Right lobe of liver (tissue), 6 donors: ENCODE measurements around the gene BUB1. TPM values are rescaled to one million over a fixed set of nuclear protein-coding genes. Genes with fewer than 3 reads are reported as not detected.
"Not testable (repeated sequence)": the region's sequence is repeated elsewhere in the genome, so short reads cannot be mapped to it uniquely, and the experiment has no call there.

Experiments
- ATAC-seq, 4 donors: fragments of 200-7000 bp; cut with Tn5 transposase; one replicate each; pipeline ENCODE4 v1.9.1; 2020; ENCODE audit warnings: mild to moderate bottlenecking in 4 of 4, moderate library complexity in 4 of 4
- DNase-seq, 3 donors: peaks; one replicate each; pipeline ENCODE4 v3.0.0-alpha.2; 2020
- H3K27ac ChIP-seq, 3 donors: fragments of 200-600 bp; one replicate each; pipeline ENCODE4 v1.8.0; 2022
- H3K27me3 ChIP-seq, 2 donors: fragments of 200-600 bp; one replicate each; pipeline ENCODE4 v1.8.0; 2022
- H3K36me3 ChIP-seq, 4 donors: fragments of 200-600 bp; sonication (generic) in 1 of 4; one replicate each; pipeline versions ENCODE4 v1.5.1 to v1.8.0; 2017 to 2022; ENCODE audit warnings: control low read depth in 1 of 4
- H3K4me1 ChIP-seq, 4 donors: fragments of 200-600 bp; sonication (generic) in 1 of 4; one replicate each; pipeline versions ENCODE4 v1.5.1 to v1.8.0; 2017 to 2022; ENCODE audit warnings: control low read depth in 1 of 4
- H3K4me3 ChIP-seq, 3 donors: fragments of 200-600 bp; one replicate each; pipeline ENCODE4 v1.8.0; 2022
- H3K9me3 ChIP-seq, 4 donors: fragments of 200-600 bp; sonication (generic) in 1 of 4; one replicate each; pipeline versions ENCODE4 v1.5.1 to v1.8.0; 2017 to 2022; ENCODE audit warnings: control low read depth in 1 of 4
- POLR2A ChIP-seq: fragments of 450-650 bp; IDR thresholded peaks from one replicate; pipeline ENCODE4 v1.6.1; 2017; ENCODE audit warnings: antibody characterized with exemption, mild to moderate bottlenecking
- WGBS: methylation state at CpG from one replicate; pipeline ENCODE4 v1.1.6; 2018; ENCODE audit warnings: low coverage, low lambda C conversion rate; ENCODE audit not compliant: insufficient coverage; ENCODE audit errors: missing lambda C conversion rate; 5-methylcytosine and 5-hydroxymethylcytosine counted together
- intact Hi-C, 2 donors: fragments of 100-400 bp; cut with DNase I; formaldehyde crosslinking; loops; one replicate each; pipeline versions ENCODE4 v1.11.2 to v1.14.1; 2022
- total RNA-seq, 6 experiments: library from RNA; depleted of rRNA in 2 of 6; stranded (reverse); fragments of >200 nt in 2 of 6; fragmentation: NEBNext Ultra II Directional in 3 of 6; extraction: Animal tissue kit (Norgen Biotek cat#: 25700) in 3 of 6; gene quantifications; one replicate each; pipeline versions ENCODE4 v1.1.0 to v1.2.4, GENCODE V29; 2016 to 2023
- TF ChIP-seq, protein P1 (sequence below), 4 donors: fragments of 200-600 bp in 3 of 4; fragments of 450-650 bp in 1 of 4; IDR thresholded peaks; one replicate each; pipeline versions ENCODE4 v1.5.1 to v1.8.0; 2016 to 2022; ENCODE audit warnings: antibody characterized with exemption in 4 of 4, mild to moderate bottlenecking in 2 of 4
- donor health status: DM: no; HTN: yes; CAD: no.
- donor health status: DM: no; HTN: no; CAD: no.
- donor health status: DM: no; HTN: no; CAD: no.
- donor health status: DM: no; HTN: yes; CAD: no.
- donor health status: DM: no; HTN: yes; CAD: no.

Gene BUB1
- total RNA-seq, 6 experiments from 2014 or later = 0.33 to 3.3 (median 1.4) TPM

DNA sequence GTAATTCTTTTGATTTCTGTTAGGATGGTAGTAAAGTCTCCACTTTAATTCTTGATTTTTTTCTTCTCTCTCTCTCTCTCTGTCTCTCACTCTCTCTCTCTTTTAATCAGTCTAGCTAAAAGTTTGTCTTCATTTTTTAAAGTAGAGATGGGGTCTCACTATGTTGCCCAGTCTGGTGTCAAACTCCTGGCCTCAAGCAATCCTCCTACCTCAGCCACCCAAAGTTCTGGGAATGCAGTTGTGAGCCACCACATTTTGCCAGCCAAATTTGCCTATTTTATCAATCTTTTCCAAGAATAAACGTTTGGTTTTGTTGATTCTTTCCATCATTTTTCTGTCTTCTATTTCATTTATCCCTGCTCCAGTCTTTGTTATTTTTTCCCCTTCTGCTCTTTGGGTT lies 30.6 kb upstream of the BUB1 start:
- WGBS = 15% methylated on average over 1 of the region's 1 CpG
- Histone ChIP-seq H3K27me3 (no peaks in the 10 kb centered on the region), H3K36me3 (no peaks in the 10 kb centered on the region), H3K4me1 (no peaks in the 10 kb centered on the region), H3K27ac (no peak overlapping the region), H3K4me3 (no peak overlapping the region), H3K9me3 (no peaks in the 10 kb centered on the region)
- DNase-seq = no peak
- ATAC-seq = no peak
- TF ChIP-seq POLR2A = no peak
- TF ChIP-seq, protein P1, sequence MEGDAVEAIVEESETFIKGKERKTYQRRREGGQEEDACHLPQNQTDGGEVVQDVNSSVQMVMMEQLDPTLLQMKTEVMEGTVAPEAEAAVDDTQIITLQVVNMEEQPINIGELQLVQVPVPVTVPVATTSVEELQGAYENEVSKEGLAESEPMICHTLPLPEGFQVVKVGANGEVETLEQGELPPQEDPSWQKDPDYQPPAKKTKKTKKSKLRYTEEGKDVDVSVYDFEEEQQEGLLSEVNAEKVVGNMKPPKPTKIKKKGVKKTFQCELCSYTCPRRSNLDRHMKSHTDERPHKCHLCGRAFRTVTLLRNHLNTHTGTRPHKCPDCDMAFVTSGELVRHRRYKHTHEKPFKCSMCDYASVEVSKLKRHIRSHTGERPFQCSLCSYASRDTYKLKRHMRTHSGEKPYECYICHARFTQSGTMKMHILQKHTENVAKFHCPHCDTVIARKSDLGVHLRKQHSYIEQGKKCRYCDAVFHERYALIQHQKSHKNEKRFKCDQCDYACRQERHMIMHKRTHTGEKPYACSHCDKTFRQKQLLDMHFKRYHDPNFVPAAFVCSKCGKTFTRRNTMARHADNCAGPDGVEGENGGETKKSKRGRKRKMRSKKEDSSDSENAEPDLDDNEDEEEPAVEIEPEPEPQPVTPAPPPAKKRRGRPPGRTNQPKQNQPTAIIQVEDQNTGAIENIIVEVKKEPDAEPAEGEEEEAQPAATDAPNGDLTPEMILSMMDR (IDR thresholded peaks at IDR 0.05) = no peak
- intact Hi-C loops = no loop called here

DNA sequence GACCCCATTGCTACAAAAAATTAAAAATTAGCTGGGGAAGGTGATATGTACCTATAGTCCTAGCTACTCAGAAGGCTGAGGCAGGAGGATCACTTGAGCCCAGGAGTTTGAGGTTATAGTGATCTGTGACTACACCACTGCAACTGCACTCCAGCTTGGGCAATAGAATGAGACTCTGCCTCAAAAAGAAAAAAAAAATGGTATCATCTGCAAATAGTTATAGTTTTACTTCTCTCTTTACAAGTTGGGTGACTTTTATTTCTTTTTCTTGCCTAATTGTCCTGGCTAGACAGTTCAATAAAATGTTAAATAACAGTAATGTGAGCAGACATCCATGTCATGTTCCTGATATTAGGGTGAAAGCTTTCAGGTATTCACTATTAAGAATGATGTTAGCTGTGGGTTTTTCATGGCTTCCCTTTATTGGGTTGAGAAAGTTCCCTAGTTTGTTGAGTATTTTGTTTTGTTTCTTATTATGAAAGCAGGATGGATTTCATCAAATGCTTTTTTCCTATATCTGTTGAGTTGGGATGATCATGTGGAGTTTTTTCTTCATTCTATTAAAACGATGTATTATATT lies 29.6 kb upstream of the BUB1 start:
- no peak for ATAC-seq
- 58% methylated on average over 1 of the region's 1 CpG for WGBS
- no peak overlapping the region for H3K27ac ChIP-seq

DNA sequence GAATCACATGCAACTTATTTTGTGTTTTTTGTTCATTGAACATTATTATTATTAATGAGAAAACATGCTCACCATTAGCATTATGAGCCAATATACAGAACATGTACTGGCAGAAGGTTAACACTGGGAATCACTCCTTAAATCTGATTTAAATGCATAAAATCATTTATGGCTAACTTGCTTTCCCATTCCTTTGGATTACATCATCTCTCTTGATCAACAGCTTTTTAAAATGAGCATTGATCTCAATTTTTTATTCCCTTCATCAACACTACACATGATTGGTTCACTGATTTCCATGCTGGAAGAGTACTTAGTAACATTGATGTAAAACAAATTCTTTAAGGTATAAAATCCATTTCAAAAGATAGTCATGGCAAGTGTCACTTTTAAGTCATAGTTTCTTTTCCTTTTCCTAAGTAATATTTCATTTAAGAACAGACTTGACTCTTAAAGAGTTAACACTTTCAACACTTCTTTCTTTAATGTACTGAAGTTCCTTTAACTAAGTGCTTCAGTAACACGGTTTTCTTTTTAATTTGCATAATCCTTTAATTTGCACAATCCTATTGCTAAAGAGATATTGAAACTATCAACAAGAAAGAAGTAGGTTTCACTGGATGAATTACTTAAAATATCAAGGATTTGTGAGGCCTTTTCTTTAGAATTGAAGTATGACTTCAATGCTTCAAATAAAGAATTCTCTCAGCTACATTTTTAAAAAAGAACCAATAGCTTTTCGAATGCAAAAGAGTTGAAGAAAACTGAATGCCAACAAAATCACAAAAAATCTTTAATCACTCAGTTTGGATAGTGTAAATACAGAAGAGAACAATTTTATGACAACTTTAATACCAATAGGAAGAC lies 24.9 kb upstream of the BUB1 start:
- Histone ChIP-seq H3K4me3 (no peak overlapping the region), H3K4me1 (no peaks in the 10 kb centered on the region), H3K9me3 (no peaks in the 10 kb centered on the region), H3K27me3 (no peaks in the 10 kb centered on the region), H3K36me3 (no peaks in the 10 kb centered on the region), H3K27ac (no peak overlapping the region)
- intact Hi-C loops = no loop called here
- WGBS = 28% methylated on average over 2 of the region's 2 CpGs
- DNase-seq = no peak
- TF ChIP-seq POLR2A = no peak
- TF ChIP-seq, protein P1 (IDR thresholded peaks at IDR 0.05) = no peak
- ATAC-seq = no peak

More for the DNA sequence above, 29.6 kb upstream of the BUB1 start:
- Histone ChIP-seq H3K27me3 (no peaks in the 10 kb centered on the region), H3K9me3 (no peaks in the 10 kb centered on the region), H3K4me3 (no peak overlapping the region), H3K4me1 (no peaks in the 10 kb centered on the region), H3K36me3 (no peaks in the 10 kb centered on the region)
- TF ChIP-seq POLR2A = no peak
- TF ChIP-seq, protein P1 (IDR thresholded peaks at IDR 0.05) = no peak
- intact Hi-C loops = no loop called here
- DNase-seq = no peak

DNA sequence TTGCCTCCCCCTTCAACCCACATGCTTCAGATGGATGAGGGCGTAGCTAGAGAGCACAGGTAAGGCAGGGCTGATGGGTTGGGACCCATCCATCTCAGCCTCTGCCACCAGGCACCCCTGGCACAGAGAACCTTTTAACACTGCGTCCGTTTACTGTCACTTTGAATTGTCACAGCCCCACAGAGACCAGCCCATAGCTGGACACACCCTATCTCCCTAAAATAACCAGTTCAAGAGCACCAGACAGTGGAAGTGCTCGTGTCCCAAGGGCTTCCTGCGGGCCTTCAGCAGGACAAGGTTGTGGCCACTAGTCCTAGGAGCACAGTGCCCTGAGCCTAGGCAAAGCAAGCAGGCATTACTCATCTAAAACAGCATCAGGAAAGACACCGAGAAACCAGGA lies 20.4 kb upstream of the BUB1 start:
- DNase-seq, H3K4me3 ChIP-seq, H3K27ac ChIP-seq, H3K27me3 ChIP-seq, H3K36me3 ChIP-seq, ATAC-seq, intact Hi-C loops, H3K4me1 ChIP-seq, H3K9me3 ChIP-seq: not testable (repeated sequence)
- WGBS = no CpG with 5 or more reads among the region's 6 CpGs

DNA sequence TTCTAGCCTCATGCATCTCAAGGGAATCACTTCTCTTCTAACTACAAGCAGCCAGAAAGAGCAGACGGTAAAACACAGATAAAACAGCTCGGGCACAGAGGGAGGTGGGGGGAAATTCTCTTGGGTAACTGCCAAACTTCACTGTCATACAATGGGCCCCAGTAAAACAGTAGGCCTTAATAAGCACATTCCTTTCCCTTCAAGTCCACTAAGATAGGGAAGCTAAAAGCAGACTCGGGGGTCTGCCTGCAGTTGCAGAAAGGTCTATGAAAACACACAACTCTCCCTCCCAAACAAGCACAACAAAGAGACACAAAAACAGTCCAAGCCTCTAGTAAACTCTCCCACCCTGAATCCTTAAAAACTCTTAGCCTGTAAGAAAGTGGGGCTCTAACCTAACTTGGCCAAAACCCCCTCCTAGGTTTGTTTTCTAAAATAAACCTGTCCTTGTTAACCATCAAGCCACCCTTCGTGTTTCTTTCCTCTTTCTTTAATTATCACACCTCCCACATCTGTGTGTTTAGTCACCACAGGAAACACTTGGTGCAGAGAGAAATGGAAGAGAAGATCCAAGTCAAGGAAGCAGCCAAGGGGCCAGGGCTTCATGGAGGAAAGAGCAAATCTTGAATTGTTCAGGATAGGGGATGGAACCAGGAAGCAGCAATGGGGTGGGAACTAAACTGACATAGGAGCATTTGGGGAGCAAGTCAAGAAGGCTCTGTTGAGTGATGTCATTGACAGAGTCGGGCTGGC lies 17.5 kb upstream of the BUB1 start:
- intact Hi-C loops, H3K27me3 ChIP-seq, H3K9me3 ChIP-seq, ATAC-seq, DNase-seq, H3K4me1 ChIP-seq, H3K4me3 ChIP-seq, H3K27ac ChIP-seq, H3K36me3 ChIP-seq: not testable (repeated sequence)
- 27% methylated on average over 4 of the region's 5 CpGs for WGBS
